ENCODE measurements around the gene PKIG. TPM values are rescaled to one million over a fixed set of nuclear protein-coding genes. Genes with fewer than 3 reads are reported as not detected.

Gene PKIG
- total RNA-seq, 1 experiment from 2014 or later: 27.0 TPM

DNA sequence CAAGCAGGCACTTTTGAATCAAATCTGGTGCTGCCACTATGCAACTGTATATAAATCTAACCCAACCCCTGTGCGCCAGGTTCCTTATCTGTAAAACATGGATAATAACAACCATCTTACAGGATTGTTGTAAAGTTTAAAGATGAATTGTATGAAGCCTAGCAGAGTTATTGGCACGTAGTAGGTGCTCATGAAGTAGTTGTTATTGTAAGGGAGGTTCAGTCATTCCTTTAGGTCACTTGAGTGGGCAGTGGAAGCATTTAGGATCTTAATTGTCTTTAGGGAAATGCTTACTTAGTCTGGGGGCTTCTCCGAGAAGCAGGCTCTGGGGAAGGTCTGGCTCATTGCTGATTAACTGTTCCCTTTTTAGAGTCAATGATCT is 29.8 kb upstream of the PKIG start:
- Mint-ChIP-seq H3K36me3 (ENCODE audit: insufficient read depth in 1 of 3, low read depth in 3 of 3) (no peaks in the 10 kb centered on the region), H3K4me1 (peaks cover under 1 to 3% of the 10 kb centered on the region in 2 experiments; a peak in 1 of 4 replicates), H3K27me3 (ENCODE audit: low read depth) (no peaks in the 10 kb centered on the region; the same call in 1 of the 2 replicates), H3K27ac (no peak overlapping the region), H3K4me3 (no peak overlapping the region), H3K9me3 (no peaks in the 10 kb centered on the region)
- H3K23ac ChIP-seq (ENCODE audit: insufficient read length, low read depth, low read length): no peak overlapping the region
- no peaks in the 10 kb centered on the region for H4K20me1 ChIP-seq (ENCODE audit: control insufficient read depth, insufficient read depth, insufficient read length)
- H3K27me3 ChIP-seq (ENCODE audit: insufficient read depth, low read length): no peaks in the 10 kb centered on the region
- no peak overlapping the region for H3K9ac ChIP-seq (ENCODE audit: extremely low read depth, insufficient read length, low read length)
- no peak overlapping the region for H2BK15ac ChIP-seq (ENCODE audit: low read depth, low read length)
- no peak overlapping the region for H2BK12ac ChIP-seq (ENCODE audit: insufficient read length, low read depth, low read length)
- no peaks in the 10 kb centered on the region for H3K4me1 ChIP-seq (ENCODE audit: insufficient read depth, low read length)
- no peaks in the 10 kb centered on the region for H3K79me1 ChIP-seq (ENCODE audit: insufficient read depth, low read depth, low read length, poor library complexity, severe bottlenecking)
- H2AK5ac ChIP-seq (ENCODE audit: insufficient read length, low read length): no peak overlapping the region
- H2BK20ac ChIP-seq (ENCODE audit: low read depth, low read length, poor library complexity, severe bottlenecking): no peak overlapping the region
- H4K8ac ChIP-seq (replicated peaks; ENCODE audit: insufficient read length, low read depth, low read length): no peak overlapping the region
- H4K91ac ChIP-seq (ENCODE audit: insufficient read length, low read depth, low read length): no peak overlapping the region
- H3K14ac ChIP-seq (ENCODE audit: insufficient read depth, low read length): no peak overlapping the region
- H2BK120ac ChIP-seq (ENCODE audit: low read depth, low read length, poor library complexity, severe bottlenecking): no peak overlapping the region
- H3T11ph ChIP-seq (ENCODE audit: low read length): no peak overlapping the region
- no peak overlapping the region for H3K4me2 ChIP-seq (ENCODE audit: insufficient read depth, insufficient read length, low read length)
- DNase-seq: no peak
- no peak overlapping the region for H4K5ac ChIP-seq (ENCODE audit: insufficient read length, low read depth, low read length)
- H3K23me2 ChIP-seq (ENCODE audit: insufficient read length, low read depth, low read length, poor library complexity, severe bottlenecking): no peaks in the 10 kb centered on the region
- H2AFZ ChIP-seq (ENCODE audit: low read length): no peak overlapping the region
- no peak overlapping the region for H3K27ac ChIP-seq (ENCODE audit: insufficient read length, low read depth, low read length)
- no peak overlapping the region for H3K56ac ChIP-seq (ENCODE audit: insufficient read length, low read depth, low read length)
- no CpG with 5 or more reads among the region's 3 CpGs for WGBS (ENCODE audit: extremely low coverage, insufficient read length, low lambda C conversion rate)
- no peaks in the 10 kb centered on the region for H3K9me3 ChIP-seq (ENCODE audit: control insufficient read depth, low read depth, low read length)
- TF ChIP-seq, protein P1, sequence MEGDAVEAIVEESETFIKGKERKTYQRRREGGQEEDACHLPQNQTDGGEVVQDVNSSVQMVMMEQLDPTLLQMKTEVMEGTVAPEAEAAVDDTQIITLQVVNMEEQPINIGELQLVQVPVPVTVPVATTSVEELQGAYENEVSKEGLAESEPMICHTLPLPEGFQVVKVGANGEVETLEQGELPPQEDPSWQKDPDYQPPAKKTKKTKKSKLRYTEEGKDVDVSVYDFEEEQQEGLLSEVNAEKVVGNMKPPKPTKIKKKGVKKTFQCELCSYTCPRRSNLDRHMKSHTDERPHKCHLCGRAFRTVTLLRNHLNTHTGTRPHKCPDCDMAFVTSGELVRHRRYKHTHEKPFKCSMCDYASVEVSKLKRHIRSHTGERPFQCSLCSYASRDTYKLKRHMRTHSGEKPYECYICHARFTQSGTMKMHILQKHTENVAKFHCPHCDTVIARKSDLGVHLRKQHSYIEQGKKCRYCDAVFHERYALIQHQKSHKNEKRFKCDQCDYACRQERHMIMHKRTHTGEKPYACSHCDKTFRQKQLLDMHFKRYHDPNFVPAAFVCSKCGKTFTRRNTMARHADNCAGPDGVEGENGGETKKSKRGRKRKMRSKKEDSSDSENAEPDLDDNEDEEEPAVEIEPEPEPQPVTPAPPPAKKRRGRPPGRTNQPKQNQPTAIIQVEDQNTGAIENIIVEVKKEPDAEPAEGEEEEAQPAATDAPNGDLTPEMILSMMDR (conservative IDR thresholded peaks at IDR 0.05): no peak
- no peak overlapping the region for H2BK5ac ChIP-seq (ENCODE audit: insufficient read length, low read length)
- 0 out of 2 replicates have a peak, but pooled peaks cover 3% of the 10 kb centered on the region for H3K79me2 ChIP-seq (ENCODE audit: insufficient read depth, low read length)
- H3K4ac ChIP-seq (ENCODE audit: low read depth, low read length): no peak overlapping the region
- H3K18ac ChIP-seq (ENCODE audit: insufficient read length, low read depth, low read length): no peak overlapping the region
